Fibroblast of skin of right biceps (primary cell): Measurements from ENCODE around the gene PASK.
A peak's percentile ranks its signal among the peaks of the same experiment; 100 is the strongest.
"Not testable (repeated sequence)": the region's sequence is repeated elsewhere in the genome, so short reads cannot be mapped to it uniquely, and the experiment has no call there.

Experiments
- DNase-seq: peaks from one replicate; pipeline ENCODE4 v3.0.0-alpha.2; 2013

Gene PASK

GRCh38 chr2:241102239-241102803 lies 47.0 kb downstream of the PASK start, which contains the start of gene MTERF4:
Gene MTERF4, minus strand, starts transcription at chr2:241102287. Its CDS starts 14 bp downstream, at chr2:241102273.
- DNase-seq, result peak; percentile 82

- no peak for DNase-seq
Observed at GRCh38 chr2:241099246-241099645, 50.0 kb downstream of the PASK start.

GRCh38 chr2:241096979-241097378 lies 52.3 kb downstream of the PASK start:
- DNase-seq, result no peak

GRCh38 chr2:241095594-241096290 lies 53.5 kb downstream of the PASK start:
- no peak for DNase-seq

GRCh38 chr2:241094924-241095420 lies 54.3 kb downstream of the PASK start:
- no peak for DNase-seq

- no peak for DNase-seq
Observed at GRCh38 chr2:241094172-241094571, 55.1 kb downstream of the PASK start.

- not testable (repeated sequence) for DNase-seq
Observed at GRCh38 chr2:241093133-241093781, 56.0 kb downstream of the PASK start.

GRCh38 chr2:241092677-241093076 lies 56.6 kb downstream of the PASK start:
- no peak for DNase-seq

GRCh38 chr2:241091734-241092445 lies 57.4 kb downstream of the PASK start:
- no peak for DNase-seq

- no peak for DNase-seq
Observed at GRCh38 chr2:241091201-241091600, 58.1 kb downstream of the PASK start.

- no peak for DNase-seq
Observed at GRCh38 chr2:241088791-241089732, 60.2 kb downstream of the PASK start.

GRCh38 chr2:241088376-241088775 lies 60.9 kb downstream of the PASK start:
- DNase-seq, result no peak

GRCh38 chr2:241087420-241088268 lies 61.6 kb downstream of the PASK start:
- no peak for DNase-seq

GRCh38 chr2:241084856-241085444 lies 64.3 kb downstream of the PASK start:
- no peak for DNase-seq

GRCh38 chr2:241083091-241083415 lies 66.2 kb downstream of the PASK start:
- DNase-seq, result no peak

- DNase-seq, result no peak
Observed at GRCh38 chr2:241082341-241083090, 66.8 kb downstream of the PASK start.

- DNase-seq, result no peak
Observed at GRCh38 chr2:241081643-241082340, 67.5 kb downstream of the PASK start.

GRCh38 chr2:241081190-241081642 lies 68.1 kb downstream of the PASK start:
- no peak for DNase-seq
